ENCODE measurements around the gene HCFC1R1. TPM values are rescaled to one million over a fixed set of nuclear protein-coding genes. Genes with fewer than 3 reads are reported as not detected.
A peak's percentile ranks its signal among the peaks of the same experiment; 100 is the strongest.

Gene HCFC1R1
- total and polyA plus RNA-seq, 7 experiments from 2014 or later: 11.5 to 29.6 (median 14.9) TPM

- peaks cover 0 to 9% (median 0%) of the 10 kb centered on the region in 5 donors for H3K27me3 Mint-ChIP-seq
- Histone ChIP-seq H3K27me3 (ENCODE audit: control insufficient read depth in 2 of 2, insufficient read depth in 2 of 2, low read length in 2 of 2) (no peaks in the 10 kb centered on the region), H3K4me3 (ENCODE audit: low read length) (no peak overlapping the region), H3K9me3 (ENCODE audit: control insufficient read depth in 2 of 3, low read length in 3 of 3) (no peaks in the 10 kb centered on the region), H3K27ac (ENCODE audit: low read depth, low read length) (no peak overlapping the region), H3K36me3 (ENCODE audit: control insufficient read depth in 2 of 3, insufficient read depth in 3 of 3, low read length in 3 of 3) (no peaks in the 10 kb centered on the region), H3K4me1 (ENCODE audit: control insufficient read depth in 2 of 2, insufficient read depth in 2 of 2, low read length in 2 of 2) (peaks cover 2% of the 10 kb centered on the region in 2 donors)
- intact Hi-C loops (cut with micrococcal nuclease): no loop called here
- POLR2A ChIA-PET: interaction anchor here (0.5 kb wide), 1 partner anchor 643 kb away, joined by 5 read pairs; no protein-coding TSS in a partner anchor
- H3K4me3 Mint-ChIP-seq: no peak overlapping the region
- peaks cover 0 to 2% (median 0%) of the 10 kb centered on the region in 5 donors for H3K36me3 Mint-ChIP-seq
- no peak for ATAC-seq
- no peak for DNase-seq
- CTCF ChIA-PET: interaction anchor here (1.3 kb wide), 1 partner anchor 18 kb away, joined by 3 read pairs; no protein-coding TSS in a partner anchor
- peaks cover 0 to 3% (median 0%) of the 10 kb centered on the region in 11 donors for H3K9me3 Mint-ChIP-seq
- no peak overlapping the region for H3K27ac Mint-ChIP-seq
- peaks cover 9 to 16% (median 12%) of the 10 kb centered on the region in 7 donors for H3K4me1 Mint-ChIP-seq
Measured at GRCh38 chr16:2985893-2986355, 37.8 kb downstream of the HCFC1R1 start.

GRCh38 chr16:2985462-2985861 lies 38.3 kb downstream of the HCFC1R1 start:
- ChIA-PET POLR2A (no interaction called here), CTCF (interaction anchor here (1.3 kb wide), 1 partner anchor 18 kb away, joined by 3 read pairs; no protein-coding TSS in a partner anchor)
- peaks cover 5 to 6% of the 10 kb centered on the region in 2 donors for H3K4me1 ChIP-seq (ENCODE audit: control insufficient read depth in 2 of 2, insufficient read depth in 2 of 2, low read length in 2 of 2)
- H3K27ac ChIP-seq (ENCODE audit: low read depth, low read length): no peak overlapping the region
- H3K36me3 ChIP-seq (ENCODE audit: control insufficient read depth in 2 of 3, insufficient read depth in 3 of 3, low read length in 3 of 3): no peaks in the 10 kb centered on the region
- no peak overlapping the region for H3K4me3 ChIP-seq (ENCODE audit: low read length)
- H3K4me3 Mint-ChIP-seq: no peak overlapping the region
- H3K36me3 Mint-ChIP-seq: peaks cover 0 to 2% (median 0%) of the 10 kb centered on the region in 5 donors
- H3K4me1 Mint-ChIP-seq: peaks cover 9 to 20% (median 12%) of the 10 kb centered on the region in 7 donors
- H3K27ac Mint-ChIP-seq: no peak overlapping the region
- H3K9me3 ChIP-seq (ENCODE audit: control insufficient read depth in 2 of 3, low read length in 3 of 3): no peaks in the 10 kb centered on the region
- intact Hi-C loops (cut with micrococcal nuclease): no loop called here
- ATAC-seq (no peak), DNase-seq (no peak)
- no peaks in the 10 kb centered on the region for H3K27me3 ChIP-seq (ENCODE audit: control insufficient read depth in 2 of 2, insufficient read depth in 2 of 2, low read length in 2 of 2)
- peaks cover 0 to 9% (median 0%) of the 10 kb centered on the region in 5 donors for H3K27me3 Mint-ChIP-seq
- peaks cover 0 to 3% (median 0%) of the 10 kb centered on the region in 11 donors for H3K9me3 Mint-ChIP-seq

GRCh38 chr16:2983706-2984136 lies 40.0 kb downstream of the HCFC1R1 start:
- POLR2A ChIA-PET: interaction anchor here (3.2 kb wide), 1 partner anchor 17 kb away, joined by 17 read pairs; no protein-coding TSS in a partner anchor
- Histone ChIP-seq H3K36me3 (ENCODE audit: control insufficient read depth in 2 of 3, insufficient read depth in 3 of 3, low read length in 3 of 3) (no peaks in the 10 kb centered on the region), H3K27me3 (ENCODE audit: control insufficient read depth in 2 of 2, insufficient read depth in 2 of 2, low read length in 2 of 2) (no peaks in the 10 kb centered on the region), H3K4me3 (ENCODE audit: low read length) (no peak overlapping the region), H3K27ac (ENCODE audit: low read depth, low read length) (no peak overlapping the region), H3K4me1 (ENCODE audit: control insufficient read depth in 2 of 2, insufficient read depth in 2 of 2, low read length in 2 of 2) (peaks cover 5 to 6% of the 10 kb centered on the region in 2 donors), H3K9me3 (ENCODE audit: control insufficient read depth in 2 of 3, low read length in 3 of 3) (no peaks in the 10 kb centered on the region)
- DNase-seq (peak in 7 of 9 donors; percentile 22 to 76 (median 43)), ATAC-seq (peak; percentile 68)
- peaks cover 0 to 2% (median 0%) of the 10 kb centered on the region in 11 donors for H3K9me3 Mint-ChIP-seq
- H3K4me3 Mint-ChIP-seq: peak overlapping the region in 6 of 10 donors; percentile 30 to 54 (median 40)
- peaks cover 0 to 2% (median 0%) of the 10 kb centered on the region in 5 donors for H3K36me3 Mint-ChIP-seq
- peaks cover 9 to 23% (median 14%) of the 10 kb centered on the region in 7 donors for H3K4me1 Mint-ChIP-seq
- CTCF ChIA-PET: interaction anchor here (0.9 to 1.4 kb wide), 3 partner anchors 11 to 22 kb away, joined by 3 to 8 read pairs (median 4); no protein-coding TSS in a partner anchor
- no peak overlapping the region for H3K27ac Mint-ChIP-seq
- H3K27me3 Mint-ChIP-seq: peaks cover 0 to 4% (median 0%) of the 10 kb centered on the region in 5 donors
- intact Hi-C loops (cut with micrococcal nuclease): loop anchor here in 1 of 2 donors (1.0 to 5.0 kb wide), 4 partner anchors 22 to 101 kb away; partner anchors contain the start of genes FLYWCH1 and FLYWCH2

- H3K4me3 Mint-ChIP-seq: peak overlapping the region in 7 of 10 donors; percentile 21 to 88 (median 72)
- CTCF ChIA-PET: interaction anchor here (0.8 to 1.4 kb wide), 4 partner anchors 9 to 420 kb away, joined by 3 to 8 read pairs (median 4); partner anchors contain the start of gene PAQR4
- H3K27ac Mint-ChIP-seq: peak overlapping the region in 1 of 9 donors; percentile 70
Measured at GRCh38 chr16:2982402-2982801, 41.3 kb downstream of the HCFC1R1 start.

GRCh38 chr16:2981899-2982250 lies 41.9 kb downstream of the HCFC1R1 start:
- peaks cover 0 to 3% (median 0%) of the 10 kb centered on the region in 5 donors for H3K36me3 Mint-ChIP-seq
- DNase-seq (no peak), ATAC-seq (no peak)
- intact Hi-C loops (cut with micrococcal nuclease): loop anchor here (2.0 to 5.0 kb wide), 3 partner anchors 23 to 100 kb away; partner anchors contain the start of genes FLYWCH1 (in 1 of the 2) and FLYWCH2 (in 1 of the 2)
- peaks cover 0 to 2% (median 0%) of the 10 kb centered on the region in 5 donors for H3K27me3 Mint-ChIP-seq
- Histone ChIP-seq H3K27ac (ENCODE audit: low read depth, low read length) (no peak overlapping the region), H3K36me3 (ENCODE audit: control insufficient read depth in 2 of 3, insufficient read depth in 3 of 3, low read length in 3 of 3) (no peaks in the 10 kb centered on the region), H3K4me1 (ENCODE audit: control insufficient read depth in 2 of 2, insufficient read depth in 2 of 2, low read length in 2 of 2) (peaks cover 5 to 6% of the 10 kb centered on the region in 2 donors), H3K27me3 (ENCODE audit: control insufficient read depth in 2 of 2, insufficient read depth in 2 of 2, low read length in 2 of 2) (no peaks in the 10 kb centered on the region), H3K4me3 (ENCODE audit: low read length) (no peak overlapping the region), H3K9me3 (ENCODE audit: control insufficient read depth in 2 of 3, low read length in 3 of 3) (no peaks in the 10 kb centered on the region)
- CTCF ChIA-PET: interaction anchor here (0.8 to 1.2 kb wide), 2 partner anchors 10 to 55 kb away, joined by 3 read pairs; no protein-coding TSS in a partner anchor
- POLR2A ChIA-PET: interaction anchor here (1.2 to 3.2 kb wide), 4 partner anchors 9 to 22 kb away, joined by 3 to 17 read pairs (median 6); partner anchors contain the start of gene PAQR4
- peaks cover 9 to 29% (median 14%) of the 10 kb centered on the region in 7 donors for H3K4me1 Mint-ChIP-seq
- H3K9me3 Mint-ChIP-seq: peaks cover 0 to 2% (median 0%) of the 10 kb centered on the region in 11 donors
- H3K27ac Mint-ChIP-seq: peak overlapping the region in 4 of 9 donors; percentile 70 to 88 (median 82)
- peak overlapping the region; percentile 39 to 88 (median 76) for H3K4me3 Mint-ChIP-seq

More at GRCh38 chr16:2982402-2982801, 41.3 kb downstream of the HCFC1R1 start:
- no peak for DNase-seq
- Histone ChIP-seq H3K9me3 (ENCODE audit: control insufficient read depth in 2 of 3, low read length in 3 of 3) (no peaks in the 10 kb centered on the region), H3K27ac (ENCODE audit: low read depth, low read length) (no peak overlapping the region), H3K27me3 (ENCODE audit: control insufficient read depth in 2 of 2, insufficient read depth in 2 of 2, low read length in 2 of 2) (no peaks in the 10 kb centered on the region), H3K4me3 (ENCODE audit: low read length) (no peak overlapping the region), H3K4me1 (ENCODE audit: control insufficient read depth in 2 of 2, insufficient read depth in 2 of 2, low read length in 2 of 2) (peaks cover 5 to 6% of the 10 kb centered on the region in 2 donors), H3K36me3 (ENCODE audit: control insufficient read depth in 2 of 3, insufficient read depth in 3 of 3, low read length in 3 of 3) (no peaks in the 10 kb centered on the region)
- POLR2A ChIA-PET: interaction anchor here (0.8 to 3.2 kb wide), 3 partner anchors 16 to 115 kb away, joined by 4 to 17 read pairs (median 6); no protein-coding TSS in a partner anchor
- intact Hi-C loops (cut with micrococcal nuclease): loop anchor here in 1 of 2 donors (5.0 kb wide), 2 partner anchors 70 to 100 kb away; partner anchors contain the start of genes FLYWCH1 and FLYWCH2
- Mint-ChIP-seq H3K4me1 (peaks cover 9 to 29% (median 14%) of the 10 kb centered on the region in 7 donors), H3K27me3 (peaks cover 0 to 2% (median 0%) of the 10 kb centered on the region in 5 donors), H3K36me3 (peaks cover 0 to 2% (median 0%) of the 10 kb centered on the region in 5 donors), H3K9me3 (peaks cover 0 to 2% (median 0%) of the 10 kb centered on the region in 11 donors)
- ATAC-seq: no peak

GRCh38 chr16:2981177-2981898 lies 42.4 kb downstream of the HCFC1R1 start:
- peak overlapping the region; percentile 94 for H3K27ac ChIP-seq (ENCODE audit: low read depth, low read length)
- CTCF ChIA-PET: interaction anchor here (0.7 to 1.2 kb wide), 2 partner anchors 54 to 218 kb away, joined by 3 read pairs; no protein-coding TSS in a partner anchor
- POLR2A ChIA-PET: interaction anchor here (0.6 to 3.2 kb wide), 13 partner anchors 8 to 1518 kb away, joined by 3 to 17 read pairs (median 3); partner anchors contain the start of genes BICDL2, FLYWCH1, FLYWCH2 and KREMEN2

More at GRCh38 chr16:2981177-2981898, 42.4 kb downstream of the HCFC1R1 start:
- no peaks in the 10 kb centered on the region for H3K36me3 ChIP-seq (ENCODE audit: control insufficient read depth in 2 of 3, insufficient read depth in 3 of 3, low read length in 3 of 3)
- intact Hi-C loops (cut with micrococcal nuclease): loop anchor here (2.0 to 5.0 kb wide), 3 partner anchors 23 to 99 kb away; partner anchors contain the start of genes FLYWCH1 (in 1 of the 2) and FLYWCH2 (in 1 of the 2)
- DNase-seq (no peak), ATAC-seq (no peak)
- Mint-ChIP-seq H3K9me3 (peaks cover 0 to 2% (median 0%) of the 10 kb centered on the region in 11 donors), H3K4me3 (peak overlapping the region; percentile 72 to 88 (median 82)), H3K27me3 (peaks cover 0 to 2% (median 0%) of the 10 kb centered on the region in 5 donors), H3K27ac (peak overlapping the region in 7 of 9 donors; percentile 70 to 89 (median 82)), H3K36me3 (peaks cover 0 to 4% (median 0%) of the 10 kb centered on the region in 5 donors), H3K4me1 (peaks cover 9 to 29% (median 14%) of the 10 kb centered on the region in 7 donors)
- H3K4me3 ChIP-seq (ENCODE audit: low read length): peak overlapping the region; percentile 73
- no peaks in the 10 kb centered on the region for H3K27me3 ChIP-seq (ENCODE audit: control insufficient read depth in 2 of 2, insufficient read depth in 2 of 2, low read length in 2 of 2)
- no peaks in the 10 kb centered on the region for H3K9me3 ChIP-seq (ENCODE audit: control insufficient read depth in 2 of 3, low read length in 3 of 3)
- peaks cover 5 to 6% of the 10 kb centered on the region in 2 donors for H3K4me1 ChIP-seq (ENCODE audit: control insufficient read depth in 2 of 2, insufficient read depth in 2 of 2, low read length in 2 of 2)

Measured in naive thymus-derived CD4-positive, alpha-beta T cell (primary cell).